ENCODE measurements around the gene FOSB. TPM values are rescaled to one million over a fixed set of nuclear protein-coding genes. Genes with fewer than 3 reads are reported as not detected.

The FOSB gene
- total and polyA plus RNA-seq, 4 donors, result 7.9 to 24.2 (median 16.4) TPM

DNA sequence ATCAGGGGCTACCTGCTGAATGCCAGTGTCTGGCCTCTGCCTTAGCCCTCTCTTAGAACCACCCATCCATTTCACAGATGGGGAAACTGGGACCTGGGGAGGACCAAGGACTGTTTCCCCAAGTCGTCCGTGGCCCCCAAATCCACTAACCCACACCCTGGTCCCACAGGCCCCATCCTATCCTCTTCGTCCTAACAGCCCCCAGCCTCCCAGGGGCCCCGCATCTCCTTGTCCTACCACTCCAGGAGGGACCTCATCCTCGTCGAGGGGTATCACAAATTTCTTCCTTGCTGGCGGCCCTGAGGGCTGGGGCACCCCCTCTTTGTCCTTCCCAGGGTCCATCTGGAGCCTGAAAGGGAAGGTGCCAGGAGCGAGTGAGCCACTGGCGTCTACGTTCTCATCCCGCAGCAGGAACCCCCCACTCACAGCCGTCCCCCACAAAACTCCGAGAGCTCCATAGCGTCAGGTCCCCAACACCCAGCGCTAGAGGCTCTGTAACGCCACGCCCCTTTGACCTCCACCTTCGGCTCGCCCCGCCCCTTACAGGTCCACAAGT is 44.7 kb upstream of the FOSB start:
- Histone ChIP-seq H3K4me3 (peak overlapping the region; percentile 77), H3K27me3 (ENCODE audit: control insufficient read depth in 3 of 3, insufficient read depth in 3 of 3, low read length in 2 of 3) (no peaks in the 10 kb centered on the region), H3K27ac (ENCODE audit: low read depth in 1 of 2, low read length in 1 of 2) (peak overlapping the region; percentile 97), H3K9ac (ENCODE audit: insufficient read depth in 1 of 2, low read length in 2 of 2) (peak overlapping the region; percentile 4 to 34), H3K36me3 (ENCODE audit: control insufficient read depth in 4 of 4, insufficient read depth in 4 of 4, low read length in 4 of 4) (peaks cover 2 to 21% (median 8%) of the 10 kb centered on the region in 4 donors), H3K9me3 (ENCODE audit: control insufficient read depth in 4 of 4, insufficient read depth in 3 of 4, low read length in 3 of 4) (no peaks in the 10 kb centered on the region), H3K4me1 (ENCODE audit: control insufficient read depth in 5 of 5, insufficient read depth in 5 of 5, low read length in 5 of 5) (peaks cover 0 to 14% (median 3%) of the 10 kb centered on the region in 5 donors)
- ATAC-seq (ENCODE audit: insufficient read depth, low FRiP score) (no peak), DNase-seq (no peak)
- 15 to 20% methylated on average over 19 to 20 of the region's 20 CpGs for WGBS, 2 donors
- TF ChIP-seq, protein P1, sequence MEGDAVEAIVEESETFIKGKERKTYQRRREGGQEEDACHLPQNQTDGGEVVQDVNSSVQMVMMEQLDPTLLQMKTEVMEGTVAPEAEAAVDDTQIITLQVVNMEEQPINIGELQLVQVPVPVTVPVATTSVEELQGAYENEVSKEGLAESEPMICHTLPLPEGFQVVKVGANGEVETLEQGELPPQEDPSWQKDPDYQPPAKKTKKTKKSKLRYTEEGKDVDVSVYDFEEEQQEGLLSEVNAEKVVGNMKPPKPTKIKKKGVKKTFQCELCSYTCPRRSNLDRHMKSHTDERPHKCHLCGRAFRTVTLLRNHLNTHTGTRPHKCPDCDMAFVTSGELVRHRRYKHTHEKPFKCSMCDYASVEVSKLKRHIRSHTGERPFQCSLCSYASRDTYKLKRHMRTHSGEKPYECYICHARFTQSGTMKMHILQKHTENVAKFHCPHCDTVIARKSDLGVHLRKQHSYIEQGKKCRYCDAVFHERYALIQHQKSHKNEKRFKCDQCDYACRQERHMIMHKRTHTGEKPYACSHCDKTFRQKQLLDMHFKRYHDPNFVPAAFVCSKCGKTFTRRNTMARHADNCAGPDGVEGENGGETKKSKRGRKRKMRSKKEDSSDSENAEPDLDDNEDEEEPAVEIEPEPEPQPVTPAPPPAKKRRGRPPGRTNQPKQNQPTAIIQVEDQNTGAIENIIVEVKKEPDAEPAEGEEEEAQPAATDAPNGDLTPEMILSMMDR (IDR thresholded peaks at IDR 0.05; ENCODE audit: control extremely low read depth, extremely low read depth), result no peak

DNA sequence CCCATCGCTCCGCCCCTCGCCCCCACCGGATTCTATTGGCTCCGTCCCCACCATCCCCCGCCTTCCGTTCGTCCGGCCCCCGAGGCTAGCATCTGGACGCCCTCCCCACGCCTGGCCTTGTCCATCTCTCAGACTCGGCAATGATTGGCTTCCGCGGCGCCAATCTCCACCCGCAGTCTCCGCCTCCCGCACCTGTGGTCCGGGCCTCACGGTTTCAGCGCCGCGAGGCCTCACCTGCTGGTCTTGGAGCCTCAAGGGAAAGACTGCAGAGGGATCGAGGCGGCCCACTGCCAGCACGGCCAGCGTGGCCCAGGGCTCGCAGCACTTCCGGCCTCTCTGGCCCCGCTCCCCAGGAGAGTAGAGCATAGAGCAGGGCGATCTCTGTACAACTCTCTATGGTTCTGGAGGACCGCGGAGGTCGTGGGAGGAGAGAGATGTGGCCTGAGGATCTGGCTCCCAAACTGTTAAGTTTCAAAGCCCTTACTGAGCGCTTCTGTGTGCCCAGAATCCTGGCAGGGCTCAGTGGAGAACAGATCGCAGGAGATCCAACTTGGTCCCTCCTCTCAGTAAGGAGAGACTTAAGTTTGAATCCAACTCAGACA is 44.1 kb upstream of the FOSB start, which contains the start of gene ERCC1:
Gene ERCC1, minus strand, starts transcription at position 329 of the 602 bp plus-strand sequence. CDS start 543 bp downstream, outside the sequence.
- Histone ChIP-seq H3K9ac (ENCODE audit: insufficient read depth in 1 of 2, low read length in 2 of 2) (peak within 1 kb of the TSS; percentile 16 to 63), H3K9me3 (ENCODE audit: control insufficient read depth in 4 of 4, insufficient read depth in 3 of 4, low read length in 3 of 4) (no peaks in the 10 kb centered on the region), H3K27me3 (ENCODE audit: control insufficient read depth in 3 of 3, insufficient read depth in 3 of 3, low read length in 2 of 3) (no peaks in the 10 kb centered on the region), H3K4me1 (ENCODE audit: control insufficient read depth in 5 of 5, insufficient read depth in 5 of 5, low read length in 5 of 5) (peaks cover 0 to 17% (median 5%) of the 10 kb centered on the region in 5 donors), H3K27ac (ENCODE audit: low read depth in 1 of 2, low read length in 1 of 2) (peak within 1 kb of the TSS; percentile 97), H3K36me3 (ENCODE audit: control insufficient read depth in 4 of 4, insufficient read depth in 4 of 4, low read length in 4 of 4) (peaks cover 2 to 20% (median 8%) of the 10 kb centered on the region in 4 donors), H3K4me3 (peak within 1 kb of the TSS; percentile 77)
- DNase-seq (peak; percentile 93 to 95 (median 94)), ATAC-seq (ENCODE audit: insufficient read depth, low FRiP score) (peak; percentile 85)
- TF ChIP-seq, protein P1 (IDR thresholded peaks at IDR 0.05; ENCODE audit: control extremely low read depth, extremely low read depth), result no peak
- 0 to 1% methylated on average over 37 of the region's 37 CpGs for WGBS, 2 donors

DNA sequence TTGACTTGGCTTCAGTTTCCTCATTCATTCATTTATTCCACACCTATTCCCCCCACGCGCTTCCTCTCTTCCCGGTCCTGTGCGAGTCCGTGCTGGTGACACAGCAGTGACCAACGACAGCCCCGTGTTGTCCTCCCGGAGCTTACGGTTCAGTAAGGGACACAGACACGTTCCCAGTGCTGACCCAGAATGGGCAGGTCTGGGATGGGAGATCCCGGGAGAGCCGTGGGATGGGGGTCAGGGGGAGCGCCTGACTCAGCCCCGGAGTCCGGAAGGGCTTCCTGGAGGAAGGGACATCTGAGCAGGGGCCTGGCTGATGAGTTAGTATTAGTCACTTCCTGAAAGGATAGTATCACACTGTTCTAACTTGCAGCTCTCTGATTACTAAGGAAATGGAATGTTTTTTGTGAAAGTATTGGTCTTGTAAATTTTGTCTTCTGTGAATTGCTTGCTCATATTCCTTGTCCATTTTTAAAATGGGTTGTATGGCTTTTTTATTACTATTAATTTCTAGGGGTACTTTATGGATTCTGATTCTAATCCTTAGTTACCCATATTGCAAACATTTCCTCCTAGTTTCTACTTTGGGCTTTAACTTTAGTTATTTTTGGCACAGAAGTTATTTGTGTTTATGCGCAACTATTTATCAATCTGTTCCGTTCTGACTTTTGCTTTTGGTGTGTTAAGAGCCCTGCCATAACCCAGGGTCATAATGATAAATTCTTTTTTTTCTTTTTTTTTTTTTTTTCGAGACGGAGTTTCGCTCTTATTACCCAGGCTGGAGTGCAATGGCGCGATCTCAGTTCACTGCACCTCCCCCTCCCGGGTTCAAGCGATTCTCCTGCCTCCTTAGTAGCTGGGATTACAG is 43.4 kb upstream of the FOSB start:
- Histone ChIP-seq H3K27ac (ENCODE audit: low read depth in 1 of 2, low read length in 1 of 2) (peak overlapping the region; percentile 97), H3K4me1 (ENCODE audit: control insufficient read depth in 5 of 5, insufficient read depth in 5 of 5, low read length in 5 of 5) (peaks cover 0 to 17% (median 5%) of the 10 kb centered on the region in 5 donors), H3K27me3 (ENCODE audit: control insufficient read depth in 3 of 3, insufficient read depth in 3 of 3, low read length in 2 of 3) (no peaks in the 10 kb centered on the region), H3K9me3 (ENCODE audit: control insufficient read depth in 4 of 4, insufficient read depth in 3 of 4, low read length in 3 of 4) (no peaks in the 10 kb centered on the region), H3K4me3 (peak overlapping the region; percentile 77), H3K9ac (ENCODE audit: insufficient read depth in 1 of 2, low read length in 2 of 2) (peak overlapping the region; percentile 16 to 63), H3K36me3 (ENCODE audit: control insufficient read depth in 4 of 4, insufficient read depth in 4 of 4, low read length in 4 of 4) (peaks cover 0 to 14% (median 8%) of the 10 kb centered on the region in 4 donors)
- WGBS, 2 donors, result 13 to 15% methylated on average over 23 to 24 of the region's 24 CpGs
- ATAC-seq (ENCODE audit: insufficient read depth, low FRiP score) (peak; percentile 60), DNase-seq (peak; percentile 37 to 62 (median 52))
- TF ChIP-seq, protein P1 (IDR thresholded peaks at IDR 0.05; ENCODE audit: control extremely low read depth, extremely low read depth), result no peak

Measured in lung (tissue), 12 donors.